HG03135 (cell line): ENCODE measurements around the gene RAPGEF5.

Experiments
- ATAC-seq: cut with Tn5 transposase; IDR thresholded peaks from one replicate; pipeline ENCODE4 v1.9.1; 2021; ENCODE audit warnings: mild to moderate bottlenecking, moderate library complexity; ENCODE audit not compliant: unreplicated experiment

RAPGEF5 gene

DNA sequence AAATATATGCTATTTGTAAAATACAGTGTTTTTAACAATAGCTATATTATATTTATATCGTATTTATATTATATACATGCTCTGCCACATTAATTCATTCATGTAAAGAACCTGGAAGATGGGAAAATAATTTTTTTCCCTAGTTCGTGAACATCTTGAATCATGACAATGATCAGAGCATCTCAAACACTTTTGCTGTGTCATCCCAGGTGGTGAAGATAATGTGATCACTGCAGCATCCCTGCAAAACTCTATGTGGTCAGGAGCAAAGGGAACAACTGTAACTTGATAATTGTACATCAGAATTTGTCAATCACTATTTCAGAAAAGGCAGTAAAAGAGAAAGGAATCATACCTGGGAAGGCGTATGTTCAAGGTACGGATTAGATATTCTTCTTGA lies 39.3 kb downstream of the RAPGEF5 start:
- ATAC-seq = no peak

DNA sequence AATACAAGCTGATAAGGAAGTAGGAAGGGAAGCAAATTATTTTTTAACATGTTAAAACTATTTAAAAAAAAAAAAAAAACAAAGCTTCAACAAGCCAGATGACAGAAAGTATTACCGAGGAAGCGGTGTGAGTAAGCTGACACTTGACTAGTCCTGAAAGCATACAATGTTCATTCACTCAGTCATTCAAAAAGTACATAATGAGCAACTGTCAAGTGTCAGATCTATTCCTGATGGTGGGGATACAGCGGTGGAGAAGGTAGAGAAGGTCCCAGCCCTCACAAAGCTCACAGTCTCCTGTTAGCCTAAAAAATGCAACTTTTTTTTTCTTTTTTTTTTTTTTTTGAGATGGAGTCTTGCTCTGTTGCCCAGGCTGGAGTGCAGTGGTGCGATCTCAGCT lies 40.0 kb downstream of the RAPGEF5 start:
- no peak for ATAC-seq

GRCh38 chr7:22307816-22308215 lies 49.1 kb downstream of the RAPGEF5 start:
- no peak for ATAC-seq

- no peak for ATAC-seq
Measured at GRCh38 chr7:22305706-22306105, 51.2 kb downstream of the RAPGEF5 start.

DNA sequence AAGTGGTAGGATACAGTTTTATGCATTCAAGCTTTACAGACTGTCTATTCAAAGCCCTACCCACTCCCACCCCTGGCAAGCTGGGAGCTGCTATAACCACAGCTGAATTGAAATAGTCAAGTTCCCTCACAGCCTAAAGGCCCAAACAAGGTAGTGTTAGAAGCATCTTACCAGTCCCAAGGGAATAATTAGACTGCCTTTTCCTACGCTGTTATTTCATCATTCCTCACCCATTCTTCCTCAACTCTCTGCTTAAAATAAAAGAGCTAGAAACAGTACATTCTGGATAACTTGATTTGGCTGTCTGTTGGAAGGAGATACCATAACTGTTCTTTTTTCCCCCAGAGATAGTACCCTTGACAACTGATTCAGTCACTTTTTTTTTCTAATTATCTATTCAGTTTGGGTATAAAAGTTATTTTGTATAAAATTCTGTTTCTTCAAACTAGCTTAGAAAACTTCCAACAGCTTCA lies 54.0 kb downstream of the RAPGEF5 start:
- no peak for ATAC-seq

GRCh38 chr7:22302193-22302592 lies 54.8 kb downstream of the RAPGEF5 start:
- ATAC-seq = no peak

- no peak for ATAC-seq
Measured at GRCh38 chr7:22301790-22302189, 55.2 kb downstream of the RAPGEF5 start.

DNA sequence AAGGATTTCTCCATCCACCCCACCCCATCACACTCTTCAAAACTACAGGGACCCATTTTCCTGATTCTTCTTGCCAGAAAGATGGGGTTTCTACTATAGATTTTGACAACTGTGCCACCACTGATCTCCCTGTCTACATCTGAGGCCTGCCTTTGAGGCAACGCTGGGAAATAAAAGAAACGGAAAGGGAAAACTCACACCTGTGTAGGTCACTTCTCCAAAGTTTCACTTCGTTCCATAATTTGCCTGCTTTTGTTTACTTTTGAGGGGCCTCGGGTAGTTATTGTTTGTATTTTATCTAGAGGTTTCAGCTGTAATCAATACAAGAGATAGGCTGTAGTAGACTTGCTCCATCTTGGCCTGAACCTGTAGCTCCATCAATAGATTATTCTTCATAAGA lies 56.1 kb downstream of the RAPGEF5 start:
- no peak for ATAC-seq

GRCh38 chr7:22296916-22297315 lies 60.0 kb downstream of the RAPGEF5 start:
- ATAC-seq = no peak

GRCh38 chr7:22296265-22296566 lies 60.7 kb downstream of the RAPGEF5 start:
- no peak for ATAC-seq

DNA sequence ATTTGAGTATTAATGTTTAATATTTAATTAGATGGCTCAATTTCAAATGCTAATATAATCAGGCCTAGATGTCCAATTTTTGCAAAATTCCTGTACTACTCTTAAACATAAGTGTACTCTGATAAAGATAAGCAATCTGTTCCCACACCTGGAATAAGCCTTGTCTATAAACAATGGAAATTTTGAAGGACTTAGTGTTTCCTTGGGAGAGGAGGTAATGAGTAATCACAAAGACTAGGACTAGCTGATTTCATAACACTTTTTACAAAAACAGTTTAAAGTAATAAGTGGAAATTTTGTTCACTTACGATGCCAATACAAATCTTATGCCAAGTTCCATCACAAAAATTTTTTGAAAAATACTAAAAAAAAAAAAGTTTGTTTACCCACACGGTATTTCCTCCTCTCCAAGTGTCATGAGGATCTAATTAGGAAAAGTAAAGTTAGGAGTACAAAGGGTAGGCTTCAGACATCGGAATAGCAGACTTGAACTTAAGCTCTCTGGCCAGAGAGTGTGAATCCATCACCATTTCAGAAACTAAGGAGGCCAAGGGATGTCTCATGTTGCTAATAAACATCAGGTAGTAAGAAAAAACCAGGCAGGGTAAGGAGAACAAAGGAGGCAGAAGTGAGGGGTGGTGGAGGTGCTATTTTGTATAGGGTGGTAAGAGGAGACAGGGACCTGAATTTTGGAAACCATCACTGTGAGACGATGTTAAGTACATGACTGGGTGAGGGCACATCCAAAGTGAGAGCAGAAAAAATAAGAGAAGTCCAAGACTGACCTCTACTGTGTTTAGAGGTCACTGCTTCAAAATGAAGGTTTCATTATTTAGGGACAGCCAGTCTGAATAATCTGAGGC lies 61.3 kb downstream of the RAPGEF5 start:
- ATAC-seq = no peak

GRCh38 chr7:22292531-22292930 lies 64.4 kb downstream of the RAPGEF5 start:
- no peak for ATAC-seq

DNA sequence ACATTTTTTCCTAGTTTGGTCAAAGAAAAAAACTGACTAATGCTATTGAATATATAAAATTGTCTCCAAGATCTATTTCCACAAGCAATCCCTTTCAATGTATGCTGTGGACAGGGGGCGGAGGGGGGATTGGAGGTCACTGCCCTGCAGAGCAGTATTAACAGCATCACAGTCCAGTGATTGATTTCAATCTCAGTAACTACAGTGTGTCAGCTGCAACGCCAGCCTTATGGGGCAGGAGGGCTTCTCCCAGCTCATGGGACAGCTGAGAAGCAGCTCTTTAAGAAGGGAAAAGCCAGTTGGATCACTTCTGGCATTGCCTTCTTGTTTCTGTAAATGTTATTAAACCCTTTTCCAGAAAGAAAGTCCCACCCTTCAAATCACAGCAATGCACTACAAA lies 65.0 kb downstream of the RAPGEF5 start:
- ATAC-seq = no peak

DNA sequence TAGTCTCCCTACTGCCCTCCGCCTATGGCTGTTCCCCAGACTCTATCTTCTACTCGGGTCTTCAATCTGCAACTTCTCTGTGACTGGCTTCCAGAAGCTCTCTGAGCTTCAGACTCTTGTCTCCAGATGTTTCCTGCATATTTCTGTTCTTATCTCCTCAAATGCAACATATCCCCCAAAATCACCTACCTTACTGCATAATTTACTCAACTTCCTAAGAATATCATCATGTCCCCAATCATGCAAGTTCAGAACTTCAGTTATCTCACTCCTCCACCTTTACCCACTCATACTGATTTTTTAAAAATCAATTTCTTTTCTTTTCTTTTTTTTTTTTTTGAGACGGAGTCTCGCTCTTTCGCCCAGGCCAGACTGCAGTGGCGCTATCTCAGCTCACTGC lies 68.8 kb downstream of the RAPGEF5 start:
- no peak for ATAC-seq

DNA sequence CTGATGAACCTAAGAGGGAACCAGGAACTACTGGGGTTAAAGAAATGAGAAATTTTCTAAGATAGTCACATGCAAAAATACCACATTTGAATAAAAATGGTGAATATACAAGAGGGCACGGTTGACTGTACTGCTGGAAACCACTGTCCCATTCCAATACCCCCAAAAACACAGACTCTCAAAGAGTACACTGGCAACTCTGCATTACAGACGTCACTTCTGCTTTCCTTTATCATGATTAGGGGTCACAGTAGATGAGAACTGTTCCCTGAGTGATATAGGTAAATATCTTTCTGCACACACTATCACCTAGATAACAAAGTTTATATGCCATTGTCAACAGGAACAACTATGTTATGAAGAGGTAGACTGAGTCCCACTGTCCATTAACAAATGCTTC lies 69.5 kb downstream of the RAPGEF5 start:
- ATAC-seq = no peak

GRCh38 chr7:22286436-22286835 lies 70.5 kb downstream of the RAPGEF5 start:
- ATAC-seq = no peak

DNA sequence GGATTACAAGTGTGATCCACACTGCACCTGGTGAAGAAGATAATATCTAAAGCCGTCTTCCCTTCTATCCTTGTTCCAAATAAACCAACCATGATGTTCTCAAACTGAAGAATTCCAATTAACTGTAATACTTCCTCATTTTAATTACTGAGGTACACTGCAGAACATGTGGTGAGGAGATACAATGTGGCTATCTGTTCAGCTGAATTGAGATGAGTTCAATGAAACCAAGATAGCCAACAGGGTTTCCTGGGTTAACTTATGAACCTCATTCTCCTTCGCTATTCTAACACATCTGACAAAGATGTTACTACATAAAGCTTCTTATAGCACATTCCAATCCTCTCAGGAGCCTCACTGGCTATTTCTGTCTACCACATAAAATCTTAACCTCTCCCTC lies 75.5 kb downstream of the RAPGEF5 start:
- ATAC-seq = no peak

- ATAC-seq = no peak
Measured at GRCh38 chr7:22280031-22280430, 76.9 kb downstream of the RAPGEF5 start.

- ATAC-seq = no peak
Measured at GRCh38 chr7:22278660-22279059, 78.3 kb downstream of the RAPGEF5 start.

DNA sequence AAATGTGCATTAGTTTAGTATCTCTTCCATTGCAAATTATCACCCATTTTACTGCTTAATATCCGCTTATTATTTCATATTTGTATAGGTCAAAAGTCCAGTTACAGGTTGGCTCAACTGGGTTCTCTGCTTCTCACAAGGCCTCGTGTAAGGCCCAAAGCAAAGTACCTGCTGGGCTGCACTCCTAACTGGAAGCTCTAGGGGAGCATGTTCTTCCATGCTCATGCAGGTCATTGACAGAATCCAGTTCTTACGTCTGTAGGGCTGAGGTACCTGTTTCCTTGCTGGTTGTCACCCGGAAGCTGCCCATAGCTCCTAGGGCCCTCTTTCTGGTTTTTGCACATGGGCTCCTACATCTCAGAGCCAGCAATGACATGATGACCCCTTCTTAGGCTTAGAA lies 79.6 kb downstream of the RAPGEF5 start:
- ATAC-seq = no peak

DNA sequence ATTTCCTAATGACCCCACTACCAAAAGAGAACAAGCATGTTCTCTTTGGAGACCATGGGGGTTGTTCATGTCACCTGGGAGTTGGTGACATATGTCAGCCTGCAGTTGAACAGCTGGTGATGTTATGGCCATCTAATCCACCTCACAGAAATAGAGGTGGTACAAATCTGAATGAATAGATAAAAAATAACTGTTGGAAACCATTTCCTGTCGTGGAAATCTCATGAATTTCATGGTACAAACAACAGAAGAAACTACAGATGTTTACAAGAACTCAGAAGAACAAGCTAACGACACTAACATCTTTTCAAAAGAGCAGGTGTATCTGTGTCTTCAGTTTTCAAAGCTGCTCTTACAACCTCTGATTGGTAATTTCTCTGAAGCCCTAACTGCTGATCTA lies 81.3 kb downstream of the RAPGEF5 start:
- no peak for ATAC-seq

DNA sequence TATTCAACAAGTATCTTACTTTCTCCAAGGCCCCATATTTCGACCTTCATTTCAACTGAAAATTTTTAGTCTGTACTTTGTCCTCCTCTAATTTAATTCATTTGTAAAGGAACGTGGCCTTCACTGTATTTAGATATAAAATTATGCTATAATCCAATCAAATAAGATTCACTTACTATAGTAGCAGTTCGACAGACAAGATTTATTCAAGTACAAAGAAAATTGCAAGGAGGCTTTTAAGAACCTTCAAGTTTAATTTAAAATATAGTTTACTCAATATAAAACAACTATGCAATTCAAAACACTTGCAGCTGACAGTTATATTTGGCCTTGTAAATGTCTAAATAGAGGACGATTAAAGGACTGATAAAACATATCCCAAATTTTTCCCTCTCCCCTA lies 85.6 kb downstream of the RAPGEF5 start:
- no peak for ATAC-seq

DNA sequence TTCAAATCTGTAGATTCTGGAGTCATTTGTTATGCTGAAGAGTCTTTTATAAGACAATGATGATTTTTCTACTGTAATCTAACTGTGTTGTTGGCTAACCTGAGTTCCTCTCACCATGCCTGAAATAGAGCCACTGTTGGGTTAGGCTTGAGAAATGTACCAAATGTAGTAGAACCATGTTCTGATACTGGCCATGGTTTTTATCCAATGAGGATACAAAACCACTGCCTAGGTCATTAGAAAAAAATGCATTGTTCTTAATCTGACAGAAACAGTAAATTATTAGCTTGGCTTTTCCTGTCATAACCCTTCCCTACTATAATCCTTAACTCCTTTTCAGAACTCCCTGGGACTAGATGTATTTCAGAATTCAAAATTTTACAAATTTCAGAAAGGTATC lies 86.6 kb downstream of the RAPGEF5 start:
- ATAC-seq = no peak
